GM21526 (cell line): Measurements from ENCODE around the gene CARM1.

Experiments used
- ATAC-seq: cut with Tn5 transposase; IDR thresholded peaks from one replicate; pipeline ENCODE4 v1.9.1; 2021; ENCODE audit warnings: moderate library complexity; ENCODE audit not compliant: unreplicated experiment, low FRiP score

The CARM1 gene

DNA sequence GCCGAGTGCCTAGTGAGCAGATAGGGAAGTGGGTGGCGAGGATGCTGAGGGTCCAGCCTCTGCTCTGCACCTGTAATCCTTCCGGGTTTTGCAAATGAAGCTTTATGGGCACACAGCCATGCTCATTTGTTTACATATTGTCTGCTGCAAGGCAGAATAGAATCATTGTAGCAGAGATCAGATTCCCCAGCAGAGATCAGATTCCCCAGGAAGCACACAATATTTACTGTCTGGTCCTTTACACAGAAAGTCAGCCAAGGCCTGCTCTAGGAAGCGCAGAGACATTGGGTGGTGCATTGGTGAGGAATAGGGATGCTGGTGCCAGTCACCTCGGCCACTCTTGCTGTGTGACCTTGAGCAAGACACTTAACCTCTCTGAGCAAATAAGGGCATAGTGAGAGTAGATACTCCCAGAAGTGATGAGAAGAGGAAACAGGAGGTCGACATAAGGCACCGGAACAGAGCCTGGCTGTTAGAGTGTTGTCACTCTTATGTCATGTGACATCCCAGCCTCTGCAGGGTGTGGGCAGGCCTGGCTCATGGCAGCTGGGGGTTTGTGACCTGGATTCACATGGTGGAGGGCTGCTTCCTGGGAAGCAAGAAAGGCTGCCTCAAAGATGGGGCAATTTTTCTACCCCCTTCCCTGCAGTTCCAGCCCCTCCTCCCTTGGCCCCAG is 25.6 kb downstream of the CARM1 start:
- no peak for ATAC-seq

GRCh38 chr19:10898633-10899032 is 27.3 kb downstream of the CARM1 start:
- ATAC-seq, result no peak

- ATAC-seq, result no peak
Measured at GRCh38 chr19:10899151-10899653, 27.8 kb downstream of the CARM1 start.

DNA sequence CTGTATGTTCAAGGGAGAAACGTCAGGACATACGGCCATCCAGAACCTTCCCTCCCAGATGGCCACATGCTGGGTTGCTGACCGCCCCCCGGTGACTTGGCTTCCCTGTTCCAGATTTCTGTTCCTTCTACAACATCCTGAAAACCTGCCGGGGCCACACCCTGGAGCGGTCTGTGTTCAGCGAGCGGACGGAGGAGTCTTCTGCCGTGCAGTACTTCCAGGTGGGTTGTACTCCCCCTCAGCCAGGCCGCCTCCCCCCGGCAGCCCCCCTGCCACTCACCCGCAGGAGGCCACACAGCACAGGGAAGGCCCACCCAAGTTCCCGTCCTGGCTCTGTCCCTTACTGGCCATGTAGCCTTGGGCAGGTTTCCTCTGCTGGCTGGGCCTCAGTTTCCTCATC is 36.6 kb downstream of the CARM1 start:
- ATAC-seq, result no peak

DNA sequence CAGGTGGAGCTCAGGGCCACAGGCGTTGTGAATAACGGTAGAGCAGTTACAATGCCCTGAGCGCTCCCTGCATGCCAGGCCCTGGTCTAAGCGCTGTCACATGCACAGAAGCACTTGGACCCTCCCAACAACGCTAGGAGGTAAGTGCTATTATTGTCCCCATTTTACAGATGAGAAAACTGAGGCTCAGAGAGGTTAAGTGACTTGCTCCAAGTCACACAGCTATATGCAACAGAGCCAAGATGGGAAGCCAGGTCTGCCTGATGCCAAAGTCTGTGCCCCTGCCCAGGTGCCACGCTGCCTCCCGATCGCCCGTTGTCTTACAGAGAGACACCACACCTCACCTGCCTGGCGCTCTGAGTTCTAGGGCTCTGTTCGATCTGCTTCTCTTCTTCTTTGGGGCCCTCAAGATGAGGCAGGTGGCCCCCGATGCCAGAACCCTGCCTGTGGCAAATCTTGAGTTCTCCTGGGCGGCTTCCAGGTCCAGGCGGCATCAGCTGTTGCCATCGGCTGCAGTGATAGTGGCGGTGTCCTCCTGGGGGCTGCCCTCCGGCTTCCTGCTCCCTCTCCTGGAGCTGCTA is 37.1 kb downstream of the CARM1 start:
- ATAC-seq, result no peak

- ATAC-seq, result no peak
Measured at GRCh38 chr19:10911579-10912363, 40.4 kb downstream of the CARM1 start.

DNA sequence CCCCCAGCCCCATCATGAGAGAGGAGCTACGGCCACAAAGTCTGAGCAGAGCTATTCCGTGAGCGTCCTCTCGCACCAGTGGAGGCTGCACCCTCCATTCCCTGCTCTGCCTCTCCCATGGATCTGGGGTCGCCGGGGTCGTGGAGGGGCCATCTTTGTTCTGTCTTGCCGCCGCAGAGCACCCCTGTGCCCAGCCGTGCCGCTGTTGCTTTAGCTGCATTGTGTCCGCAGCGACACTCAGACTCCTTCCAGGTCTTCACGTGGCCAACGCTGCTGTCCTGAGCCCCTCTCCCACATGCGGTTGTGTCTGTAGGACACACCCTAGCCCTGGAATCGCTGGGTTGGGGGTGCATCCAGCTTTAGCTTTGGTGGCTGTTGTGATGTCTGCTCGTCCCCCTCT is 41.3 kb downstream of the CARM1 start:
- no peak for ATAC-seq

GRCh38 chr19:10913716-10914340 is 42.5 kb downstream of the CARM1 start:
- no peak for ATAC-seq

DNA sequence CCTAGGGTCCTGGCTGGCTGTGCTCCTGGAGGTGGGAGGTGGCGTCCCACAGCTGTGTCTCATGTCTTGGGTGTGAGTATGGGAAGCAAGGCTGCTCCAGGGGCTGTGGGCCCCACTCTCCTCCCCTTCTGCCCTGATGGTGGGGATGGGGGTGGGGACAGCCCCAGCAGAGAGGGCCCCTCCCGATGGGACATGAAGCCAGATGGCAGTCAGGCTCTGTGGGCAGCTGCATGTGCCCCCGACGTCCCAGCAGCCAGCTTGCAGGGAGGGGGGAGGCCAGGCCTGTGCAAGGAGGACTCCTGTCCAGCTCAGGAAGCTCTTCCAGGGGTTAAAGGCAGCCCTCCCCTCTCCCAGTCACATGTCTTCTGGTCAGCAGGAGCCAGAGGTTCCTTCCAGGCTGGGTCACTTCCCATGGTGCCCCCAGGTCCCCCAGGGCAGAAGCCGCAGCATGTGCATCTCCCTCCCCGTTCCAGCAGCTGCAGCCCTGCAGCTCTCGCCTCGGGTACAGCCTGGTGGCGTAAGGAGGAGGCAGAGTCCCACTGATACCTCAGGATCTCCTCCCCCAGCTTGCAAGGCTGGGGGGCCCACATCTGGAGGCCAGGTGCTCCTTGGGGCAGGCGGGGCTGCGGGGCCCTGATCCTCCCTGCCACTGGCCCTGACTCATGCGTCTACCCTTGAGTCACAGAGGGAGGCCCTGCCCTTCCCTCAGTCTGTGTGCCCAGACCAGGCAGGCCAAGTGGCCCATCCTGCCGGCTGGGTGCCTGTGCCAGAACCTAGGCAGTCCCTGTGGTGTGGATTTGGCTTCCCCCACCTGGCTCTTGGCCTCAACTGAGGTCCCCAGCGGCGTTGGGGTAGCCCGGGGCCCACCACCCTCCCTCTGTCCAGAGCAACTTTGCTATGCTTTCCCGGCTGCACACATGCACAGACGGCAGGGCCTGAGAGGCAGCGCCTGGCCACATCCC is 44.1 kb downstream of the CARM1 start:
- ATAC-seq, result no peak

GRCh38 chr19:10916602-10917001 is 45.2 kb downstream of the CARM1 start:
- ATAC-seq, result no peak

- ATAC-seq, result no peak
Measured at GRCh38 chr19:10918359-10918758, 47.0 kb downstream of the CARM1 start.

DNA sequence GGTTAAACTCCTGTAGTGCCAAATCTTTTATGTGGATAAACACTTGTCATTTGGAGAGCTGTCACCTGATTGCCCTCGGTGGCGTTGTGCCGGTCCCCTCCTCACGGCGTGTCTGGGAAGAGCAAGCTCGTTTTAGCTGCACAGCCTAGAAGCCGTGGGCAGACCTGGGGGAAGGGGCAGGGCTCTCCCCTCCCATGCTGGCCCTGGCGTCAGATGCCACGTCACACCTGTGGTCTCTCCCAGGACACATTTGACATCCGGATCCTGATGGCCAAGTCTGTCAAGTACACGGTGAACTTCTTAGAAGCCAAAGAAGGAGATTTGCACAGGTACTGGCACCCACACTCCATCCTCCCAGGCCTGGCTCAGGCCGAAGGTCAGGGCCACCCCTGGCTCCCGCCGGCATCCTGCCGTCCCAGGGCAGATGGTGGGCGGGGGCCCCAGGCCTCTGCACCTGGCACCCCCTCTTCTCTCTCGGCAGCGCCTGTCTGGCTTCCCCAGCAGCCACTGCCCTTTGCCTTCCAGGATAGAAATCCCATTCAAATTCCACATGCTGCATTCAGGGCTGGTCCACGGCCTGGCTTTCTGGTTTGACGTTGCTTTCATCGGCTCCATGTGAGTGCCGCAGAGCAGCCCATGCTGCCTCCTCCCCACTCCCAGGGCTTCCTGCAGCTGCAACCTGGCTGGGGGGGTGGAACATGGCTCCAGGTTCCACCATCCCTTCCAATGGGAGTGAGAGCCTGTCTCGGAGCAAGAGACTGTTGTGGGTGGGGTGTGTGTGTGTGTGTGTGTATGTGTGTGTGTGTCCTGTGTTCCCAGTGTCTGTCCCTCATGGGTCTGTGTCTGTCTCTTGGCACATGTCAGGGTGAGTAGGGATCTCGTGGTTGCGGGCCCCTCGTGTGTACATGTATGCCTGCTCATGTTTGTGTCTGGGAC is 48.3 kb downstream of the CARM1 start:
- no peak for ATAC-seq

- ATAC-seq, result no peak
Measured at GRCh38 chr19:10920288-10920655, 48.9 kb downstream of the CARM1 start.

DNA sequence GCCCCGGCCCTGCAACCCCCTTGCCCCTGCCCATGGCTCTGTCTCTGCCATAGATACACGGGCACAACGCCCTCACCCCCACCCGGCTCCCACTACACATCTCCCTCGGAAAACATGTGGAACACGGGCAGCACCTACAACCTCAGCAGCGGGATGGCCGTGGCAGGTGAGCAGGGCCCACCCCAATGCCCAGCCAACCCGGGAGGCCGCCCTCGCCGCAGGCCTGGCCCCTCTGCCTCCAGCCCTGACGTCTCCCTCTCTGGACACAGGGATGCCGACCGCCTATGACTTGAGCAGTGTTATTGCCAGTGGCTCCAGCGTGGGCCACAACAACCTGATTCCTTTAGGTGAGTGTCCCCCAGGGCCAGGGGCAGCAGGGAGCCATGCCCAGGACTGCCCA is 49.4 kb downstream of the CARM1 start:
- ATAC-seq, result no peak

- ATAC-seq, result no peak
Measured at GRCh38 chr19:10921199-10921909, 50.0 kb downstream of the CARM1 start.

GRCh38 chr19:10921910-10922637 is 50.7 kb downstream of the CARM1 start:
- ATAC-seq, result no peak

DNA sequence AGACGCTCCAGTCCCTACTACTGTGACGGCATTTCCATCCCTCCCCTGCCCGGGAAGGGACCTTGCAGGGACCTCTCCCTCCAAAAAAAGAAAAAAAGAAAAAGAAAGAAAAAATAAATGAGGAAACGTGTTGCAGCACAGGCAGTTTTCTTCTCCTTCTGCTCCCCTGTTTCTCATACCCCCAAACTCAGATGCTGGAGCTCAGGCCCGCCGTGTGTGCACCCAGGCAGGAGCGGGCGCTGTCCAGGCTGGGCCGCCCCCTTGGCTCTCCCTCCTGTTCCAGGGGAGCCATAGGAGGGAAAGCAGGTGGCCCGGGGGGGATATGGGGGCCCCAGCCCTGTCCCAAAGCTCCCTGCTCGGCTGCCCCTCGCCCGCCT is 51.3 kb downstream of the CARM1 start:
- no peak for ATAC-seq
